SK-N-SH treated with all-trans-retinoic acid at 6 μM for 48 hours (cell line): ENCODE data around the gene PPARD.

Experiments used
- ATAC-seq: fragments of 200-7000 bp; cut with Tn5 transposase; 3 replicates; pipeline ENCODE4 v1.9.1; 2020; ENCODE audit warnings: mild to moderate bottlenecking, moderate library complexity
- ARNTL ChIP-seq: fragments of 450-650 bp; formaldehyde crosslinking; IDR thresholded peaks from 2 replicates; pipeline ENCODE4 v1.5.0; 2020; ENCODE audit warnings: low read depth, mild to moderate bottlenecking, moderate library complexity, borderline replicate concordance
- BACH2 ChIP-seq: fragments of 250-450 bp; sonication (Bioruptor Pico); IDR thresholded peaks from 2 replicates; pipeline ENCODE4 v1.9.0; 2021; ENCODE audit warnings: mild to moderate bottlenecking, borderline replicate concordance
- CREB5 ChIP-seq: fragments of 250-450 bp; sonication (Bioruptor Pico); IDR thresholded peaks from 2 replicates; pipeline ENCODE4 v1.5.1; 2020; ENCODE audit warnings: low read depth, mild to moderate bottlenecking, moderate library complexity
- CSRNP3 ChIP-seq: fragments of 250-450 bp; sonication (Bioruptor Pico); IDR thresholded peaks from 2 replicates; pipeline ENCODE4 v1.5.1; 2021; ENCODE audit warnings: mild to moderate bottlenecking, moderate library complexity
- ESRRG ChIP-seq: fragments of 250-450 bp; sonication (Bioruptor Pico); IDR thresholded peaks from 2 replicates; pipeline ENCODE4 v1.6.1; 2021; ENCODE audit warnings: mild to moderate bottlenecking
- GLIS3 ChIP-seq: fragments of 250-450 bp; sonication (Bioruptor Pico); IDR thresholded peaks from 2 replicates; pipeline ENCODE4 v1.5.0; 2020; ENCODE audit warnings: mild to moderate bottlenecking, moderate library complexity
- ISL1 ChIP-seq: fragments of 250-450 bp; sonication (Bioruptor Pico); IDR thresholded peaks from 2 replicates; pipeline ENCODE4 v2.1.2; 2022; ENCODE audit warnings: mild to moderate bottlenecking, moderate library complexity
- OSR1 ChIP-seq: fragments of 250-450 bp; sonication (Bioruptor Pico); IDR thresholded peaks from 2 replicates; pipeline ENCODE4 v1.8.0; 2022; ENCODE audit warnings: moderate library complexity, mild to moderate bottlenecking, inconsistent platforms
- PATZ1 ChIP-seq: fragments of 250-450 bp; sonication (Bioruptor Pico); IDR thresholded peaks from 2 replicates; pipeline ENCODE4 v1.8.0; 2020; ENCODE audit warnings: mild to moderate bottlenecking, moderate library complexity, borderline replicate concordance
- POU6F1 ChIP-seq: fragments of 250-450 bp; sonication (Bioruptor Pico); IDR thresholded peaks from 2 replicates; pipeline ENCODE4 v1.8.0; 2021; ENCODE audit warnings: low read depth, mild to moderate bottlenecking, moderate library complexity, borderline replicate concordance
- PPARA ChIP-seq: fragments of 250-450 bp; sonication (Bioruptor Pico); IDR thresholded peaks from 2 replicates; pipeline ENCODE4 v1.5.0; 2020; ENCODE audit warnings: mild to moderate bottlenecking, borderline replicate concordance
- SNAI2 ChIP-seq: fragments of 250-450 bp; sonication (Bioruptor Pico); IDR thresholded peaks from 2 replicates; pipeline ENCODE4 v1.5.0; 2020; ENCODE audit warnings: mild to moderate bottlenecking, moderate library complexity
- TCF4 ChIP-seq: fragments of 250-450 bp; sonication (Bioruptor Pico); IDR thresholded peaks from 2 replicates; pipeline ENCODE4 v1.8.0; 2021; ENCODE audit warnings: mild to moderate bottlenecking, moderate library complexity, borderline replicate concordance
- TOX ChIP-seq: fragments of 250-450 bp; sonication (Bioruptor Pico); IDR thresholded peaks from 2 replicates; pipeline ENCODE4 v1.8.0; 2021; ENCODE audit warnings: mild to moderate bottlenecking, moderate library complexity, borderline replicate concordance
- TSHZ2 ChIP-seq: fragments of 250-450 bp; sonication (Bioruptor Pico); IDR thresholded peaks from 2 replicates; pipeline ENCODE4 v1.5.0; 2020; ENCODE audit warnings: mild to moderate bottlenecking, moderate library complexity
- ZC3H10 ChIP-seq: fragments of 250-450 bp; sonication (Bioruptor Pico); IDR thresholded peaks from 2 replicates; pipeline ENCODE4 v1.5.1; 2021; ENCODE audit warnings: mild to moderate bottlenecking, moderate library complexity
- ZFP3 ChIP-seq: fragments of 250-450 bp; sonication (Bioruptor Pico); IDR thresholded peaks from 2 replicates; pipeline ENCODE4 v1.5.0; 2020; ENCODE audit warnings: mild to moderate bottlenecking, moderate library complexity
- ZFP30 ChIP-seq: fragments of 450-650 bp; formaldehyde crosslinking; IDR thresholded peaks from 2 replicates; pipeline ENCODE4 v1.5.0; 2022; ENCODE audit warnings: mild to moderate bottlenecking, moderate library complexity
- ZNF565 ChIP-seq: fragments of 450-650 bp; formaldehyde crosslinking; conservative IDR thresholded peaks from 2 replicates; pipeline ENCODE4 v1.5.0; 2020; ENCODE audit warnings: low read depth, mild to moderate bottlenecking, moderate library complexity
- ZNF70 ChIP-seq: fragments of 450-650 bp; formaldehyde crosslinking; IDR thresholded peaks from 2 replicates; pipeline ENCODE4 v1.5.0; 2020; ENCODE audit warnings: mild to moderate bottlenecking, moderate library complexity
- ZNF8 ChIP-seq: fragments of 450-650 bp; formaldehyde crosslinking; IDR thresholded peaks from 2 replicates; pipeline ENCODE4 v1.5.0; 2020; ENCODE audit warnings: mild to moderate bottlenecking, moderate library complexity

The PPARD gene

GRCh38 chr6:35475573-35475972, 133.2 kb downstream of the PPARD start:
- TF ChIP-seq BACH2 (CRISPR knock-in tag), result no peak
- no peak for TF ChIP-seq ZFP30
- TF ChIP-seq POU6F1 (CRISPR knock-in tag), result no peak
- no peak for TF ChIP-seq ARNTL (CRISPR knock-in tag)
- no peak for TF ChIP-seq ZFP3 (CRISPR knock-in tag)
- no peak for TF ChIP-seq OSR1 (CRISPR knock-in tag)
- TF ChIP-seq GLIS3 (CRISPR knock-in tag), result no peak
- no peak for TF ChIP-seq TCF4 (CRISPR knock-in tag)
- no peak for TF ChIP-seq CSRNP3 (CRISPR knock-in tag)
- TF ChIP-seq ZNF70 (CRISPR knock-in tag), result no peak
- TF ChIP-seq PATZ1 (CRISPR knock-in tag), result no peak
- no peak for TF ChIP-seq SNAI2 (CRISPR knock-in tag)
- no peak for TF ChIP-seq ISL1
- no peak for TF ChIP-seq TSHZ2 (CRISPR knock-in tag)
- peak; percentile 4 for ATAC-seq

GRCh38 chr6:35476004-35476403, 133.6 kb downstream of the PPARD start:
- ATAC-seq, result no peak
- TF ChIP-seq POU6F1 (CRISPR knock-in tag), result no peak
- no peak for TF ChIP-seq ZNF70 (CRISPR knock-in tag)
- no peak for TF ChIP-seq CREB5 (CRISPR knock-in tag)
- TF ChIP-seq ZC3H10 (CRISPR knock-in tag), result no peak
- no peak for TF ChIP-seq TOX (CRISPR knock-in tag)
- no peak for TF ChIP-seq PPARA (CRISPR knock-in tag)
- no peak for TF ChIP-seq TSHZ2 (CRISPR knock-in tag)
- no peak for TF ChIP-seq ZNF8
- TF ChIP-seq PATZ1 (CRISPR knock-in tag), result no peak
- no peak for TF ChIP-seq ARNTL (CRISPR knock-in tag)
- TF ChIP-seq ZFP30, result no peak
- TF ChIP-seq GLIS3 (CRISPR knock-in tag), result no peak
- no peak for TF ChIP-seq BACH2 (CRISPR knock-in tag)
- no peak for TF ChIP-seq ZNF565
- TF ChIP-seq CSRNP3 (CRISPR knock-in tag), result no peak
- no peak for TF ChIP-seq ESRRG (CRISPR knock-in tag)
- no peak for TF ChIP-seq ISL1
- no peak for TF ChIP-seq SNAI2 (CRISPR knock-in tag)
